DOHH2 (cell line): ENCODE data around the gene SLCO3A1.

Source experiments
- H3F3A ChIP-seq: fragments of 200-600 bp; sonication (generic), shearing (Covaris generic); 2 replicates; pipeline ENCODE4 v1.6.0; 2016; ENCODE audit warnings: antibody characterized with exemption, mild to moderate bottlenecking; ENCODE audit not compliant: control insufficient read depth, insufficient read depth
- H3K27ac ChIP-seq: fragments of 200-600 bp; sonication (generic); 2 replicates; pipeline ENCODE4 v1.5.1; 2014; ENCODE audit warnings: low read depth, mild to moderate bottlenecking, low read length, moderate library complexity
- H3K27me3 ChIP-seq: fragments of 200-600 bp; sonication (generic); 2 replicates; pipeline ENCODE4 v1.6.1; 2014; ENCODE audit warnings: mild to moderate bottlenecking, low read length, mixed read lengths; ENCODE audit not compliant: control insufficient read depth
- H3K36me3 ChIP-seq: fragments of 200-600 bp; sonication (generic); 2 replicates; pipeline ENCODE4 v1.6.1; 2014; ENCODE audit warnings: mild to moderate bottlenecking, low read length, moderate library complexity, mixed read lengths; ENCODE audit not compliant: control insufficient read depth
- H3K4me1 ChIP-seq: fragments of 200-600 bp; sonication (generic); 2 replicates; pipeline ENCODE4 v1.6.1; 2014; ENCODE audit warnings: mild to moderate bottlenecking, low read length, mixed read lengths; ENCODE audit not compliant: control insufficient read depth
- H3K4me2 ChIP-seq: fragments of 200-600 bp; sonication (generic); 2 replicates; pipeline ENCODE4 v1.6.0; 2014; ENCODE audit warnings: mild to moderate bottlenecking, low read length, moderate library complexity
- H3K4me3 ChIP-seq: fragments of 200-600 bp; sonication (generic); 2 replicates; pipeline ENCODE4 v1.5.1; 2014; ENCODE audit warnings: mild to moderate bottlenecking, low read length, mixed read lengths
- H3K79me2 ChIP-seq: fragments of 200-600 bp; sonication (generic); 2 replicates; pipeline ENCODE4 v1.6.1; 2014; ENCODE audit warnings: mild to moderate bottlenecking, low read length, mixed read lengths; ENCODE audit not compliant: control insufficient read depth
- H3K9me2 ChIP-seq: fragments of 200-600 bp; sonication (generic); replicated peaks from 2 replicates; pipeline ENCODE4 v1.6.1; 2014; ENCODE audit warnings: mild to moderate bottlenecking, low read length, mixed read lengths; ENCODE audit not compliant: control insufficient read depth
- H3K9me3 ChIP-seq: fragments of 200-600 bp; sonication (generic); 2 replicates; pipeline ENCODE4 v1.6.1; 2014; ENCODE audit warnings: antibody characterized with exemption, low read length, mixed read lengths; ENCODE audit not compliant: control insufficient read depth, insufficient read depth
- H4K20me1 ChIP-seq: fragments of 200-600 bp; sonication (generic); 2 replicates; pipeline ENCODE4 v1.6.0; 2014; ENCODE audit warnings: low read depth, mild to moderate bottlenecking, antibody characterized with exemption, low read length, moderate library complexity; ENCODE audit not compliant: control insufficient read depth, insufficient read depth
- EZH2phosphoT487 ChIP-seq: fragments of 200-600 bp; sonication (generic); IDR thresholded peaks from 2 replicates; pipeline ENCODE4 v1.6.1; 2017; ENCODE audit warnings: borderline replicate concordance, mild to moderate bottlenecking, antibody characterized with exemption, low read length, moderate library complexity, mixed read lengths
- TF ChIP-seq, protein P1 (sequence below): fragments of 200-600 bp; sonication (generic); IDR thresholded peaks from one replicate; pipeline ENCODE4 v1.5.1; 2014; ENCODE audit warnings: antibody characterized with exemption, mild to moderate bottlenecking, low read depth, low read length; ENCODE audit not compliant: poor library complexity, severe bottlenecking

SLCO3A1 gene

DNA sequence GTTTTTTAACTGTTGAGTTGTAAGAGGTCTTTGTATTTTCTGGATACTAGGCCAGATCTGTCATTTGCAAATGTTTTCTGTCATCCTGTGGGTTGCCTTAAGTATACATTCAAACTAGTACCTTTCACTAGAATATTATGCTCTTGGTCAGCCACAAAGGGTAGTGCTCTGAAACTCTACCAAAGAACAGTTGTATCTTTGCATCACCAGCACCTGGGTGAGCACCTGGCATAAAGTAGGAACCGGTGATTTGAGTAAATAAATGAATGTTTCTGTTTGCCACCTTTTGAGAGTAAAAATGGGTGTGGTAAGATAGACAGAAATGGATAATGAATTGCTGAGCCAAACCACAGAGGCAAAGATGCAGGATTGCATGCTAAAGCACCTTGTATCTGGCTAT lies 98.7 kb downstream of the SLCO3A1 start:
- Histone ChIP-seq H3K36me3 (no peaks in the 10 kb centered on the region), H3K27ac (no peak overlapping the region), H3K4me3 (no peak overlapping the region), H3F3A (no peaks in the 10 kb centered on the region), H3K79me2 (0 out of 2 replicates have a peak, but pooled peaks cover 2% of the 10 kb centered on the region), H3K9me3 (no peaks in the 10 kb centered on the region), H3K27me3 (no peaks in the 10 kb centered on the region), H3K4me1 (peaks cover 10% of the 10 kb centered on the region), H3K4me2 (no peak overlapping the region), H4K20me1 (peaks cover 16% of the 10 kb centered on the region; the same call in 1 of the 2 replicates), H3K9me2 (no peaks in the 10 kb centered on the region)
- TF ChIP-seq, protein P1, sequence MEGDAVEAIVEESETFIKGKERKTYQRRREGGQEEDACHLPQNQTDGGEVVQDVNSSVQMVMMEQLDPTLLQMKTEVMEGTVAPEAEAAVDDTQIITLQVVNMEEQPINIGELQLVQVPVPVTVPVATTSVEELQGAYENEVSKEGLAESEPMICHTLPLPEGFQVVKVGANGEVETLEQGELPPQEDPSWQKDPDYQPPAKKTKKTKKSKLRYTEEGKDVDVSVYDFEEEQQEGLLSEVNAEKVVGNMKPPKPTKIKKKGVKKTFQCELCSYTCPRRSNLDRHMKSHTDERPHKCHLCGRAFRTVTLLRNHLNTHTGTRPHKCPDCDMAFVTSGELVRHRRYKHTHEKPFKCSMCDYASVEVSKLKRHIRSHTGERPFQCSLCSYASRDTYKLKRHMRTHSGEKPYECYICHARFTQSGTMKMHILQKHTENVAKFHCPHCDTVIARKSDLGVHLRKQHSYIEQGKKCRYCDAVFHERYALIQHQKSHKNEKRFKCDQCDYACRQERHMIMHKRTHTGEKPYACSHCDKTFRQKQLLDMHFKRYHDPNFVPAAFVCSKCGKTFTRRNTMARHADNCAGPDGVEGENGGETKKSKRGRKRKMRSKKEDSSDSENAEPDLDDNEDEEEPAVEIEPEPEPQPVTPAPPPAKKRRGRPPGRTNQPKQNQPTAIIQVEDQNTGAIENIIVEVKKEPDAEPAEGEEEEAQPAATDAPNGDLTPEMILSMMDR = no peak
- no peak for TF ChIP-seq EZH2phosphoT487

DNA sequence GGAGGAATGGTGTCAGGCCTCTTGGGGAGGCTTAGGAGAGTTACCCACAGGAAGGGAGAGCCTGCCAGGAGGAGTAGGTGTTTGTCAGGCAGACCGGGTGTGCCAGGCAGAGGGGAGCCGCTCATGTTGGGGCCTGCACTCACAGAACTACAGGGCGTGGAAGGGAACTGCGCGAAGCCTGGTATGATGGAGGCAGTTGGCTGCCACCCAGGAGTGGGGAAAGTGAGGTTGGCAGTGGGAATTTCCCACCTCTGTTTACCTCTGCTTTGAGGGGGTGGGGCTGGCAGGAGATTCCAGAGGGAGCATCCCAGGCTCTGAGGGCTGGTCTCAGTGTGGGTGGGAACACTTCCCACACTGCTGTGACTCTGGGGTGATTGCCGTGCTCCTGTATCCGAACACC lies 99.9 kb downstream of the SLCO3A1 start:
- peaks cover 10% of the 10 kb centered on the region for H3K4me1 ChIP-seq
- no peak overlapping the region for H3K27ac ChIP-seq
- no peak overlapping the region for H3K4me2 ChIP-seq
- 0 out of 2 replicates have a peak, but pooled peaks cover 13% of the 10 kb centered on the region for H4K20me1 ChIP-seq
- TF ChIP-seq EZH2phosphoT487 = no peak
- TF ChIP-seq, protein P1 = no peak
- H3K4me3 ChIP-seq = no peak overlapping the region
- H3K36me3 ChIP-seq = no peaks in the 10 kb centered on the region
- H3K9me2 ChIP-seq = no peaks in the 10 kb centered on the region
- H3K9me3 ChIP-seq = no peaks in the 10 kb centered on the region
- no peaks in the 10 kb centered on the region for H3F3A ChIP-seq
- H3K79me2 ChIP-seq = no peaks in the 10 kb centered on the region
- H3K27me3 ChIP-seq = no peaks in the 10 kb centered on the region

DNA sequence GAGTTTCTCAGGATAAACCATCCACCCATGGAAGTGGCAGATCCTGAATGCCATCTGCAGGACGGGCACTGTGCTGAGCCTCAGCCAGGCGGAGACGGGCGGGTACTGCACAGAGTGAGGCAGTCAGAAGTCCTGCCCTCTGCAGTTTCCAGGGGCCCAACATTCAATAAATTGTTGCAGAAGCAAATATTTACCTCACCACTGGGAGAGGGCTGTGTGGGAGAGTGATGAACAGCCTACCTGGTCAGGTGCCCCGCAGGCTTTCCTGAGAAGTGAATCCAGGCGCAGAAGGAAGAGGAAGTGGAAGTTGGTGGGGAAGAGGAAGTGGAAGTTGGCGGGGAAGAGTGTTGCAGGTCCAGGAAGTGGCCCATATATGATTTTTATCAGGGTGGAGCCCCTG lies 100.8 kb downstream of the SLCO3A1 start:
- TF ChIP-seq EZH2phosphoT487 = no peak
- TF ChIP-seq, protein P1 = no peak
- Histone ChIP-seq H4K20me1 (0 out of 2 replicates have a peak, but pooled peaks cover 10% of the 10 kb centered on the region), H3K27ac (no peak overlapping the region), H3K36me3 (no peaks in the 10 kb centered on the region), H3K9me3 (no peaks in the 10 kb centered on the region), H3K27me3 (no peaks in the 10 kb centered on the region), H3K4me2 (no peak overlapping the region), H3K9me2 (no peaks in the 10 kb centered on the region), H3K4me3 (no peak overlapping the region), H3F3A (no peaks in the 10 kb centered on the region), H3K79me2 (no peaks in the 10 kb centered on the region), H3K4me1 (peaks cover 10% of the 10 kb centered on the region)
